ENCODE data around the gene AS3MT.

DNA sequence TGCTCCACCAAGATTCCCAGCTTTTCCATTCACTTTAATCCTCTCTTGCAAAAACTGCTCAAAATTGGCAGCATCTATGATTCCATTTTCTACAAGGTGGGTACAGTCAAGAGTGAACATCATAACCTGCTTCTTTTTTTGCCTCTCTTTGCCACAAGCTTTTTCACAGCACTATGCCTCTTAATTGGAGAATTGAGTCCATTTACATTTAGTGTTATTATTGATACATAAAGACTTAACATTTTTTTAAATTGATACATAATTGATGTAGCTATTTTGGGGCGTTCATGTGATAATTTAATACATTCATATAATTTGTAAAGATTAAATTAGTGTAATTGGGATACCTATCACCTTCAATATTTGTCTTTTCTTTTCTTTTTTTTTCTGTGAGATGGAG, 18.8 kb downstream of the AS3MT start:
- TF ChIP-seq ZNF302 (tag by site-specific recombination; IDR thresholded peaks at IDR 0.05; ENCODE audit: low read depth) (no peak), ZFP3 (tag by site-specific recombination; IDR thresholded peaks at IDR 0.05; ENCODE audit: low read depth) (no peak), GFI1B (tag by site-specific recombination; IDR thresholded peaks at IDR 0.05) (no peak), ZNF670 (tag by site-specific recombination; IDR thresholded peaks at IDR 0.05; ENCODE audit: low read depth) (no peak), CTCF (tag by site-specific recombination; IDR thresholded peaks at IDR 0.05) (no peak), SP2 (tag by site-specific recombination; IDR thresholded peaks at IDR 0.05) (no peak), ZBTB10 (tag by site-specific recombination; IDR thresholded peaks at IDR 0.05) (no peak), KLF9 (tag by site-specific recombination; IDR thresholded peaks at IDR 0.05; ENCODE audit: low read depth) (no peak), ZNF274 (IDR thresholded peaks at IDR 0.05; ENCODE audit: low read length) (no peak), ZNF274 (tag by site-specific recombination; IDR thresholded peaks at IDR 0.05; ENCODE audit: borderline replicate concordance) (no peak)
- TF ChIP-seq, protein P1, sequence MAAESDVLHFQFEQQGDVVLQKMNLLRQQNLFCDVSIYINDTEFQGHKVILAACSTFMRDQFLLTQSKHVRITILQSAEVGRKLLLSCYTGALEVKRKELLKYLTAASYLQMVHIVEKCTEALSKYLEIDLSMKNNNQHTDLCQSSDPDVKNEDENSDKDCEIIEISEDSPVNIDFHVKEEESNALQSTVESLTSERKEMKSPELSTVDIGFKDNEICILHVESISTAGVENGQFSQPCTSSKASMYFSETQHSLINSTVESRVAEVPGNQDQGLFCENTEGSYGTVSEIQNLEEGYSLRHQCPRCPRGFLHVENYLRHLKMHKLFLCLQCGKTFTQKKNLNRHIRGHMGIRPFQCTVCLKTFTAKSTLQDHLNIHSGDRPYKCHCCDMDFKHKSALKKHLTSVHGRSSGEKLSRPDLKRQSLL (tag by site-specific recombination; IDR thresholded peaks at IDR 0.05), result no peak
